ENCODE results near the gene BNC1. TPM values are rescaled to one million over a fixed set of nuclear protein-coding genes. Genes with fewer than 3 reads are reported as not detected.

The BNC1 gene
- polyA plus RNA-seq, 1 of the 3 experiments (the other 2 are of a cell fraction): not detected

GRCh38 chr15:83312071-83312470 lies 27.6 kb upstream of the BNC1 start:
- Histone ChIP-seq H3K4me3 (ENCODE audit: low read depth in 2 of 2, low read length in 1 of 2) (no peak overlapping the region), H3K36me3 (replicated peaks in 1 of 2; ENCODE audit: control insufficient read depth in 1 of 2, insufficient read depth in 2 of 2, low read length in 1 of 2) (no peaks in the 10 kb centered on the region), H3K4me1 (ENCODE audit: control insufficient read depth in 1 of 2, insufficient read depth in 2 of 2, low read depth in 1 of 2, low read length in 1 of 2) (no peaks in the 10 kb centered on the region), H3K9ac (no peak overlapping the region), H3K27ac (ENCODE audit: low read depth in 2 of 2, low read length in 1 of 2) (no peak overlapping the region), H3K9me3 (no peaks in the 10 kb centered on the region), H3F3A (replicated peaks; ENCODE audit: insufficient read depth) (no peaks in the 10 kb centered on the region), H4K20me1 (ENCODE audit: insufficient read depth) (no peaks in the 10 kb centered on the region), H3K79me2 (ENCODE audit: insufficient read depth) (no peaks in the 10 kb centered on the region), H3K9me2 (no peaks in the 10 kb centered on the region), H2AFZ (ENCODE audit: low read depth) (no peak overlapping the region), H3K27me3 (ENCODE audit: insufficient read depth) (no peaks in the 10 kb centered on the region; the same call in 1 of the 2 replicates), H3K4me2 (no peak overlapping the region)
- DNase-seq: no peak
- ChIA-PET POLR2A (no interaction called here), CTCF (interaction anchor here (1.1 kb wide), 1 partner anchor 64 kb away, joined by 3 read pairs; no protein-coding TSS in a partner anchor)
- 8% methylated on average over 1 of the region's 1 CpG for WGBS (ENCODE audit: low lambda C conversion rate)
- TF ChIP-seq EP300 (IDR thresholded peaks at IDR 0.05; ENCODE audit: borderline replicate concordance in 1 of 2, low read depth in 1 of 2, low read length in 1 of 2) (no peak), RXRA (IDR thresholded peaks at IDR 0.05; ENCODE audit: borderline replicate concordance, low read depth) (no peak), JUND (IDR thresholded peaks at IDR 0.05) (no peak), CHD2 (IDR thresholded peaks at IDR 0.05; ENCODE audit: low read length, partially characterized antibody) (no peak), MXI1 (IDR thresholded peaks at IDR 0.05; ENCODE audit: low read depth, low read length) (no peak), TCF12 (IDR thresholded peaks at IDR 0.05) (no peak), PBX3 (IDR thresholded peaks at IDR 0.05) (no peak), GABPA (IDR thresholded peaks at IDR 0.05; ENCODE audit: low read depth) (no peak), USF1 (IDR thresholded peaks at IDR 0.05; ENCODE audit: borderline replicate concordance, low read depth) (no peak), TEAD4 (IDR thresholded peaks at IDR 0.05; ENCODE audit: borderline replicate concordance, insufficient read depth) (no peak)

GRCh38 chr15:83310521-83311456 lies 26.3 kb upstream of the BNC1 start:
- Histone ChIP-seq H3K9me2 (no peaks in the 10 kb centered on the region), H3K4me3 (ENCODE audit: low read depth in 2 of 2, low read length in 1 of 2) (no peak overlapping the region), H4K20me1 (ENCODE audit: insufficient read depth) (no peaks in the 10 kb centered on the region), H3K9me3 (no peaks in the 10 kb centered on the region), H3K79me2 (ENCODE audit: insufficient read depth) (no peaks in the 10 kb centered on the region), H3K36me3 (replicated peaks in 1 of 2; ENCODE audit: control insufficient read depth in 1 of 2, insufficient read depth in 2 of 2, low read length in 1 of 2) (no peaks in the 10 kb centered on the region), H3K27me3 (ENCODE audit: insufficient read depth) (peaks cover 2% of the 10 kb centered on the region; the same call in 1 of the 2 replicates), H3K27ac (ENCODE audit: low read depth in 2 of 2, low read length in 1 of 2) (no peak overlapping the region), H3K9ac (no peak overlapping the region), H3F3A (replicated peaks; ENCODE audit: insufficient read depth) (no peaks in the 10 kb centered on the region), H3K4me1 (ENCODE audit: control insufficient read depth in 1 of 2, insufficient read depth in 2 of 2, low read depth in 1 of 2, low read length in 1 of 2) (peaks cover 0 to 3% of the 10 kb centered on the region in 2 experiments; a peak in 1 of 4 replicates), H2AFZ (ENCODE audit: low read depth) (no peak overlapping the region), H3K4me2 (no peak overlapping the region)
- WGBS (ENCODE audit: low lambda C conversion rate): 14% methylated on average over 5 of the region's 5 CpGs
- ChIA-PET POLR2A (no interaction called here), CTCF (no interaction called here)
- DNase-seq: no peak
- TF ChIP-seq PBX3 (IDR thresholded peaks at IDR 0.05) (no peak), ZBTB33 (IDR thresholded peaks at IDR 0.05; ENCODE audit: borderline replicate concordance, low read depth) (no peak), RCOR1 (IDR thresholded peaks at IDR 0.05; ENCODE audit: low read length) (no peak), FOXM1 (IDR thresholded peaks at IDR 0.05; ENCODE audit: low read depth) (no peak), JUND (IDR thresholded peaks at IDR 0.05) (no peak), RXRA (IDR thresholded peaks at IDR 0.05; ENCODE audit: borderline replicate concordance, low read depth) (no peak), POLR2AphosphoS5 (IDR thresholded peaks at IDR 0.05; ENCODE audit: low read depth, low read length) (no peak), NFIC (IDR thresholded peaks at IDR 0.05; ENCODE audit: borderline replicate concordance) (no peak), FOXJ3 (CRISPR knock-in tag; IDR thresholded peaks at IDR 0.05) (no peak)

Measured in SK-N-SH (cell line).